Panc1 (cell line): ENCODE data around the gene CACNB3. TPM values are rescaled to one million over a fixed set of nuclear protein-coding genes. Genes with fewer than 3 reads are reported as not detected.
"Not testable (repeated sequence)": the region's sequence is repeated elsewhere in the genome, so short reads cannot be mapped to it uniquely, and the experiment has no call there.

ENCODE experiments used
- ATAC-seq: fragments of 200-7000 bp; cut with Tn5 transposase; 2 replicates; pipeline ENCODE4 v1.9.1; 2020; ENCODE audit warnings: mild to moderate bottlenecking, moderate library complexity
- BruUV-seq: library from RNA; stranded (reverse); fragments of 400-500 nt; replicated peaks from 2 replicates; lab custom pipeline; 2021; lab: Mats Ljungman, UMichigan
- CTCF ChIA-PET: fragments of 300-600 bp; sonication (Branson Sonifier 250); formaldehyde crosslinking; loops from one replicate; lab custom pipeline; 2022; ENCODE audit warnings: antibody characterized with exemption; lab: Charles Lee
- POLR2A ChIA-PET: fragments of 300-600 bp; sonication (Branson Sonifier 250); formaldehyde crosslinking; loops from one replicate; lab custom pipeline; 2022; ENCODE audit warnings: antibody characterized with exemption; lab: Charles Lee
- DNase-seq: peaks from one replicate; pipeline ENCODE4 v3.0.0-alpha.2; 2010; ENCODE audit warnings: low read depth, low spot score
- H3K27ac ChIP-seq: 2 replicates; pipeline ENCODE4 v1.5.1; 2011; ENCODE audit warnings: mild to moderate bottlenecking, low read length, inconsistent platforms
- H3K27me3 ChIP-seq: fragments of 200-500 bp; sonication (Bioruptor generic); 2 replicates; pipeline ENCODE4 v1.6.0; 2014; ENCODE audit warnings: low read length, inconsistent platforms; ENCODE audit not compliant: control insufficient read depth, insufficient read depth
- H3K36me3 ChIP-seq: fragments of 200-500 bp; sonication (Bioruptor generic); 2 replicates; pipeline ENCODE4 v1.5.1; 2014; ENCODE audit warnings: inconsistent platforms, mild to moderate bottlenecking, low read length, moderate library complexity; ENCODE audit not compliant: control insufficient read depth, insufficient read depth
- H3K4me1 ChIP-seq: 2 replicates; pipeline ENCODE4 v1.5.1; 2011; ENCODE audit warnings: inconsistent platforms, mild to moderate bottlenecking, low read length, moderate library complexity; ENCODE audit not compliant: control insufficient read depth, insufficient read depth
- H3K4me3 ChIP-seq, 2 experiments: 2 replicates each; pipeline ENCODE4 v1.5.1; 2011 to 2012; ENCODE audit warnings: low read depth in 2 of 2, low read length in 2 of 2, mild to moderate bottlenecking in 2 of 2, inconsistent platforms in 1 of 2, moderate library complexity in 1 of 2
- H3K9me3 ChIP-seq: fragments of 200-500 bp; sonication (Bioruptor generic); 2 replicates; pipeline ENCODE4 v1.5.1; 2014; ENCODE audit warnings: low read depth, mild to moderate bottlenecking, inconsistent platforms, low read length, moderate library complexity; ENCODE audit not compliant: control insufficient read depth, insufficient read depth
- POLR2AphosphoS5 ChIP-seq: IDR thresholded peaks from 2 replicates; pipeline ENCODE4 v1.6.1; 2012; ENCODE audit warnings: mild to moderate bottlenecking, low read depth, low read length, moderate library complexity
- SIN3A ChIP-seq: IDR thresholded peaks from 2 replicates; pipeline ENCODE4 v1.6.1; 2012; ENCODE audit warnings: low read depth, mild to moderate bottlenecking, low read length, moderate library complexity, borderline replicate concordance; ENCODE audit not compliant: insufficient read depth
- TCF7L2 ChIP-seq: IDR thresholded peaks from 2 replicates; pipeline ENCODE4 v1.6.1; 2011; ENCODE audit warnings: mild to moderate bottlenecking, low read depth, low read length, inconsistent platforms
- in situ Hi-C: cut with HindIII; loops from 2 replicates; pipeline ENCODE4 v1.10.0; 2016; ENCODE audit warnings: low sequenced_read_pairs, low pct_unique_long_range_greater_than_20kb
- intact Hi-C: fragments of 100-400 bp; cut with micrococcal nuclease; formaldehyde crosslinking; loops from one replicate; pipeline ENCODE4 v1.10.0; 2022; ENCODE audit not compliant: unreplicated experiment
- total RNA-seq: library from RNA; stranded (reverse); gene quantifications from one replicate; pipeline ENCODE4 v1.2.1, GENCODE V29; 2021; ENCODE audit not compliant: unreplicated experiment
- TF ChIP-seq, protein P1 (sequence below), 2 experiments: IDR thresholded peaks; 2 replicates each; pipeline ENCODE4 v1.6.1; 2011 to 2012; ENCODE audit warnings: low read depth in 2 of 2, control low read depth in 1 of 2, low read length in 1 of 2, mild to moderate bottlenecking in 1 of 2, moderate library complexity in 1 of 2; ENCODE audit not compliant: insufficient read depth in 1 of 2
- TF ChIP-seq, protein P2 (sequence below): fragments of 450-650 bp; IDR thresholded peaks from 2 replicates; pipeline ENCODE4 v1.5.1; 2017; ENCODE audit warnings: mild to moderate bottlenecking

Gene CACNB3
- total RNA-seq, 1 experiment from 2014 or later, result 40.5 TPM

DNA sequence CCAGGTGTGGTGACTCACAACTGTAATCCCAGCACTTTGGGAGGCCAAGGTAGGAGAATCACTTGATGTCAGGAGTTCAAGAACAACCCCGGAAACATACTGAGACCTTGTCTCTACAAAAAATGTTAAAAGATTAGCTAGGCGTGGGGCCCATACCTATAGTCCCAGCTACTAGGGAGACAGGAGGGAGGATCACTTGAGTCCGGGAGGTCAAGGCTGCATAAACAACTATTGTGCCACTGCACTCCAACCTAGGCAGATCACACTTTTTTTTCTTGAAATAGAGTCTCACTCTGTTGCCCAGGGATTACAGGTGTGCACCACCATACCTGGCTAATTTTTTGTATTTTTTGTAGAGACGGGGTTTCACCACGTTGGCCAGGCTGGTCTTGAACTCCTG, 41.3 kb downstream of the CACNB3 start:
- ChIA-PET CTCF (interaction anchor here (1.0 kb wide), 1 partner anchor 128 kb away, joined by 3 read pairs; no protein-coding TSS in a partner anchor), POLR2A (no interaction called here)
- Histone ChIP-seq H3K4me3 (no peak overlapping the region), H3K27ac (no peak overlapping the region), H3K36me3 (no peaks in the 10 kb centered on the region), H3K9me3 (no peaks in the 10 kb centered on the region), H3K4me1 (no peaks in the 10 kb centered on the region), H3K27me3 (peaks cover 5% of the 10 kb centered on the region)
- BruUV-seq, result no TSS peak
- intact Hi-C loops, result no loop called here
- DNase-seq (no peak), ATAC-seq (no peak)
- in situ Hi-C loops, result no loop called here
- TF ChIP-seq POLR2AphosphoS5 (no peak), TCF7L2 (no peak), SIN3A (no peak)
- TF ChIP-seq, protein P1, sequence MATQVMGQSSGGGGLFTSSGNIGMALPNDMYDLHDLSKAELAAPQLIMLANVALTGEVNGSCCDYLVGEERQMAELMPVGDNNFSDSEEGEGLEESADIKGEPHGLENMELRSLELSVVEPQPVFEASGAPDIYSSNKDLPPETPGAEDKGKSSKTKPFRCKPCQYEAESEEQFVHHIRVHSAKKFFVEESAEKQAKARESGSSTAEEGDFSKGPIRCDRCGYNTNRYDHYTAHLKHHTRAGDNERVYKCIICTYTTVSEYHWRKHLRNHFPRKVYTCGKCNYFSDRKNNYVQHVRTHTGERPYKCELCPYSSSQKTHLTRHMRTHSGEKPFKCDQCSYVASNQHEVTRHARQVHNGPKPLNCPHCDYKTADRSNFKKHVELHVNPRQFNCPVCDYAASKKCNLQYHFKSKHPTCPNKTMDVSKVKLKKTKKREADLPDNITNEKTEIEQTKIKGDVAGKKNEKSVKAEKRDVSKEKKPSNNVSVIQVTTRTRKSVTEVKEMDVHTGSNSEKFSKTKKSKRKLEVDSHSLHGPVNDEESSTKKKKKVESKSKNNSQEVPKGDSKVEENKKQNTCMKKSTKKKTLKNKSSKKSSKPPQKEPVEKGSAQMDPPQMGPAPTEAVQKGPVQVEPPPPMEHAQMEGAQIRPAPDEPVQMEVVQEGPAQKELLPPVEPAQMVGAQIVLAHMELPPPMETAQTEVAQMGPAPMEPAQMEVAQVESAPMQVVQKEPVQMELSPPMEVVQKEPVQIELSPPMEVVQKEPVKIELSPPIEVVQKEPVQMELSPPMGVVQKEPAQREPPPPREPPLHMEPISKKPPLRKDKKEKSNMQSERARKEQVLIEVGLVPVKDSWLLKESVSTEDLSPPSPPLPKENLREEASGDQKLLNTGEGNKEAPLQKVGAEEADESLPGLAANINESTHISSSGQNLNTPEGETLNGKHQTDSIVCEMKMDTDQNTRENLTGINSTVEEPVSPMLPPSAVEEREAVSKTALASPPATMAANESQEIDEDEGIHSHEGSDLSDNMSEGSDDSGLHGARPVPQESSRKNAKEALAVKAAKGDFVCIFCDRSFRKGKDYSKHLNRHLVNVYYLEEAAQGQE (IDR thresholded peaks at IDR 0.05; ENCODE audit: insufficient read depth in 1 of 2, low read depth in 2 of 2, low read length in 1 of 2), result no peak
- TF ChIP-seq, protein P2, sequence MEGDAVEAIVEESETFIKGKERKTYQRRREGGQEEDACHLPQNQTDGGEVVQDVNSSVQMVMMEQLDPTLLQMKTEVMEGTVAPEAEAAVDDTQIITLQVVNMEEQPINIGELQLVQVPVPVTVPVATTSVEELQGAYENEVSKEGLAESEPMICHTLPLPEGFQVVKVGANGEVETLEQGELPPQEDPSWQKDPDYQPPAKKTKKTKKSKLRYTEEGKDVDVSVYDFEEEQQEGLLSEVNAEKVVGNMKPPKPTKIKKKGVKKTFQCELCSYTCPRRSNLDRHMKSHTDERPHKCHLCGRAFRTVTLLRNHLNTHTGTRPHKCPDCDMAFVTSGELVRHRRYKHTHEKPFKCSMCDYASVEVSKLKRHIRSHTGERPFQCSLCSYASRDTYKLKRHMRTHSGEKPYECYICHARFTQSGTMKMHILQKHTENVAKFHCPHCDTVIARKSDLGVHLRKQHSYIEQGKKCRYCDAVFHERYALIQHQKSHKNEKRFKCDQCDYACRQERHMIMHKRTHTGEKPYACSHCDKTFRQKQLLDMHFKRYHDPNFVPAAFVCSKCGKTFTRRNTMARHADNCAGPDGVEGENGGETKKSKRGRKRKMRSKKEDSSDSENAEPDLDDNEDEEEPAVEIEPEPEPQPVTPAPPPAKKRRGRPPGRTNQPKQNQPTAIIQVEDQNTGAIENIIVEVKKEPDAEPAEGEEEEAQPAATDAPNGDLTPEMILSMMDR, result no peak

DNA sequence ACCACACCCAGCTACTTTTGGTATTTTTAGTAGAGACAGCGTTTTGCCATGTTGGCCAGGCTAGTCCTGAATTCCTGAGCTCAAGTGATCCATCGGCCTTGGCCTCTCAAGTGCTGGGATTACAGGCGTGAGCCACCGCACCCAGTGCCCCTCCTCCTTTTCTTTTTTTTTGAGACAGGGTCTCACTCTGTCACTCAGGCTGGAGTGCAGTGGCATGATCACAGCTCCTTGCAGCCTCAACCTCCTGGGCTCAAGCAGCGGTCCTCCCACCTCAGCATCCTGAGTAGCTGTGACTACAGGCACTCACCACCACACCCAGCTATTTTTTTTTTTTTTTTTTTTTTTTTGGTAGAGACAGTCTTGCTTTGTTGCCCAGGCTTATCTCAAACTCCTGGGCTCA, 41.9 kb downstream of the CACNB3 start:
- H3K27ac ChIP-seq, in situ Hi-C loops, intact Hi-C loops, H3K4me3 ChIP-seq, H3K4me1 ChIP-seq, H3K36me3 ChIP-seq, H3K9me3 ChIP-seq, ATAC-seq, H3K27me3 ChIP-seq, BruUV-seq, DNase-seq: not testable (repeated sequence)
- ChIA-PET CTCF (interaction anchor here (0.7 to 1.0 kb wide), 2 partner anchors 35 to 128 kb away, joined by 3 to 6 read pairs; no protein-coding TSS in a partner anchor), POLR2A (interaction anchor here (0.6 kb wide), 2 partner anchors 61 to 92 kb away, joined by 3 to 4 read pairs; no protein-coding TSS in a partner anchor)

DNA sequence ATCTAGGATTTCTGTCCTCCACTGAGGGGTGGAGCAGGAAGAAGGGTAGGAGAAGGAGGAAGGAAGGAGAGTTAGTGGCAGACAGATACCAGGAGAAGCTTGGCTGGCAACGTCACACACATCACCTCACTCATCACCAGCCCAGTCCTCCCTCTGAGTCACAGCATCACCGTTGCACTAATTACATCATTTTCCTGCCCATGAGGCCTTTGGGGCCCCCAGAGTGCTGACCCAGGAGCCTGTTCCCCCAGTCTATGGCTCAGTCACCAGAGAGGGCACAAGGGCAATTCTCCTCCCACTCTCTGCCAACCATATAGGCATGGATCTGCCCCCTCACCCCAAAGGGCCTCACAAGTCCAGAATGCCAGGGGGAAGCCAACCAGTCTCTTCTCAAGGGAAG, 42.8 kb downstream of the CACNB3 start:
- H3K4me3 ChIP-seq, result no peak overlapping the region
- H3K27ac ChIP-seq, result no peak overlapping the region
- no peaks in the 10 kb centered on the region for H3K9me3 ChIP-seq
- intact Hi-C loops, result no loop called here
- H3K27me3 ChIP-seq, result peaks cover 10% of the 10 kb centered on the region
- DNase-seq (no peak), ATAC-seq (no peak)
- H3K36me3 ChIP-seq, result no peaks in the 10 kb centered on the region
- peaks cover 3% of the 10 kb centered on the region; the same call in 1 of the 2 replicates for H3K4me1 ChIP-seq
- ChIA-PET POLR2A (interaction anchor here (0.6 kb wide), 1 partner anchor 91 kb away, joined by 4 read pairs; no protein-coding TSS in a partner anchor), CTCF (no interaction called here)
- BruUV-seq, result no TSS peak
- TF ChIP-seq, protein P1 (IDR thresholded peaks at IDR 0.05; ENCODE audit: insufficient read depth in 1 of 2, low read depth in 2 of 2, low read length in 1 of 2), result no peak
- TF ChIP-seq TCF7L2, result no peak
- no peak for TF ChIP-seq SIN3A
- TF ChIP-seq POLR2AphosphoS5, result no peak
- TF ChIP-seq, protein P2, result no peak
- in situ Hi-C loops, result no loop called here
